Mucosa of descending colon (tissue), 3 donors: Measurements from ENCODE around the gene UPK3BL2. TPM values are rescaled to one million over a fixed set of nuclear protein-coding genes. Genes with fewer than 3 reads are reported as not detected.
"Not testable (repeated sequence)": the region's sequence is repeated elsewhere in the genome, so short reads cannot be mapped to it uniquely, and the experiment has no call there.

Source experiments
- ATAC-seq: fragments of 200-7000 bp; cut with Tn5 transposase; one replicate; pipeline ENCODE4 v1.9.1; 2020; ENCODE audit warnings: mild to moderate bottlenecking, moderate library complexity
- DNase-seq, 3 donors: peaks; one replicate each; pipeline ENCODE4 v3.0.0-alpha.2; 2020
- H3K36me3 ChIP-seq: fragments of 200-600 bp; one replicate; pipeline ENCODE4 v1.8.0; 2021; ENCODE audit warnings: low read depth, mild to moderate bottlenecking
- H3K4me1 ChIP-seq: fragments of 200-600 bp; one replicate; pipeline ENCODE4 v1.8.0; 2021; ENCODE audit warnings: low read depth, mild to moderate bottlenecking
- H3K4me3 ChIP-seq: fragments of 200-600 bp; one replicate; pipeline ENCODE4 v1.8.0; 2021; ENCODE audit warnings: mild to moderate bottlenecking
- H3K9me3 ChIP-seq: fragments of 200-600 bp; one replicate; pipeline ENCODE4 v1.8.0; 2021; ENCODE audit warnings: mild to moderate bottlenecking
- intact Hi-C, 2 donors: fragments of 100-400 bp; cut with DNase I in 1 of 2; cut with micrococcal nuclease in 1 of 2; formaldehyde crosslinking; loops; one replicate each; pipeline versions ENCODE4 v1.11.0 to v1.11.1; 2022; cut with DNase I, micrococcal nuclease
- total RNA-seq, 3 donors: library from RNA; stranded (reverse); fragmentation: NEBNext Ultra II Directional in 2 of 3; extraction: Animal tissue kit (Norgen Biotek cat#: 25700) in 2 of 3; gene quantifications; one replicate each; pipeline versions ENCODE4 v1.2.1 to v1.2.4, GENCODE V29; 2021 to 2023
- donor health status: DM: no; HTN: no; CAD: no; lungs with moderate emphysema.
- donor health status: DM: no; HTN: no; CAD: no.
- donor health status: DM: no; HTN: yes; CAD: no.

Gene UPK3BL2
- total RNA-seq, 3 donors from 2014 or later = 9.7 to 23.9 (median 18.7) TPM

DNA sequence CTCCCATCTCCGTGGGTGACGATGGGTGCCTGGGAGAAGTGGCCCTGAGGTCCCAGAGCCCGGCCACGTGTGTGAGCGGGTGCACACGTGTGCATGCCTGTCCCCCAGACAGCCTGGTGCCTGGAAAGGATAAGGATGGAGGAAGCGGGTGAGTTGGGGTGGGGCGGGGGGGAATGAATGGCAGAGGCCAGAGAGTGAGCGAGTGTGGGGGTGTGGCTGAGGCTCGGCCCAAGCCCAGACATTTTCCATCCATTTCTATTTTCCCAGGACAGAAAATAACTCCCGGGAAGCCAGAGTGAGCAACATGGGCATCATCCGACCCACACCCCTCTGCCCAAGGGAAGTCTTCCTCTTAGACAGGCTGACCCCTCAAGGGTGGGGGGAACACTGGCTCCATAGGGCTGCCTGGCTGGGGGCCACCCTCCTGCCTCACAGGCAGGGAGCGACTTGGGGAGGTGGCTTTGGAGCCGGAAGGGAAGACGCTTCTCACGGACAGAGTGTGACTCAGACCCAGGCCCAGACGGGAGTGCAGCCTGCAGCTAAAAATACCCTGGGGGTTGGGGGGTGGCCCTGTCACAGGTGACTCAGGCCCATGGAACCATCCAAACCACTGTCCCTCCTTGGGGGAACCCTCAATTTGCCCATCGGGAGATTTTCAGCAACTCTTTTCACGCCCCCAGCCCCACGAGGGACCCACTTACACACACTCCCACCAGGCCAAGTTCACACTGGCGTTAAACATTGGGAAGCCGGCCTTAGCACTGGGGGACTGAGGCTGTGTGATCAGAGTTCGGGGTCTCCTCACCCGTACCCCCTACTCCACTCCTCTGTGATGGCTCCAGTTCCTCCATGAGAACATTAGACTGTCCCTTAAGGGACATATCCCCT lies 38.0 kb downstream of the UPK3BL2 start:
- intact Hi-C loops, H3K9me3 ChIP-seq, DNase-seq, H3K36me3 ChIP-seq, H3K4me3 ChIP-seq, H3K4me1 ChIP-seq: not testable (repeated sequence)
- ATAC-seq = peak; percentile 22

DNA sequence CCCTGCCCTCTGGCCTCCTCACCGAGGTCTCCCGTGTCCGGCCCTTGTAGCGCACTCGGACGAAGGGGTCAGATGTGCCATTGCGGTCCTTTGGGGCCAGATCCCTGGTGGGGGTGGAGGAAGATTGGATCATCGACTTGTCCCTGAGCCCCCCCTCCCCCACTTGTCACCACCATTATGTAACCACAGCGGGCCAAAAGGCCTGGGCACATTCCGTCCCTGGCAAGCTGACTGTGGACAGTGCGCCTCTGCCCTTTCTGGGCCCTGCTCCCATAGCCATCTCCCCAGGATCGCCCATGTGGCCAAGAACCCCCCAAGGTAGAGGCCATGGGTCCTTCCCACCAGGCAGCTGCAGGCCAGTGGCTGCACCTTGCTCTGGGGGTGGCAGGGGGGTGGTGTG lies 40.4 kb downstream of the UPK3BL2 start:
- DNase-seq, H3K36me3 ChIP-seq, intact Hi-C loops, H3K4me1 ChIP-seq, H3K9me3 ChIP-seq, H3K4me3 ChIP-seq: not testable (repeated sequence)
- ATAC-seq = peak; percentile 10

DNA sequence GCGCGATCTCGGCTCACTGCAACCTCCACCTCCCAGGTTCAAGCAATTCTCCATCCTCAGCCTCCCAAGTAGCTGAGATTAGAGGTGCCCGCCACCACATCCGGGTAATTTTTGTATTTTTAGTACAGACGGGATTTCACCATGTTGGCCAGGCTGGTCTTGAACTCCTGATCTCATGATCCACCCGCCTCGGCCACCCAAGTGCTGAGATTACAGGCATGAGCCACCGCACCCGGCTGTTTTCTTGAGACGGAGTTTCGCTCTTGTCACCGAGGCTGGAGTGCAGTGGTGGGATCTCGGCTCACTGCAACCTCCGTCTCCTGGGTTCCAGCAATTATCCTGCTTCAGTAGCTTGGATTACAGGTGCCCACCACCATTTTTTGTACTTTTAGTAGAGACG lies 45.2 kb downstream of the UPK3BL2 start:
- H3K36me3 ChIP-seq, intact Hi-C loops, ATAC-seq, H3K9me3 ChIP-seq, H3K4me3 ChIP-seq, H3K4me1 ChIP-seq: not testable (repeated sequence)
- DNase-seq = peak in 1 of 3 donors; percentile 5

DNA sequence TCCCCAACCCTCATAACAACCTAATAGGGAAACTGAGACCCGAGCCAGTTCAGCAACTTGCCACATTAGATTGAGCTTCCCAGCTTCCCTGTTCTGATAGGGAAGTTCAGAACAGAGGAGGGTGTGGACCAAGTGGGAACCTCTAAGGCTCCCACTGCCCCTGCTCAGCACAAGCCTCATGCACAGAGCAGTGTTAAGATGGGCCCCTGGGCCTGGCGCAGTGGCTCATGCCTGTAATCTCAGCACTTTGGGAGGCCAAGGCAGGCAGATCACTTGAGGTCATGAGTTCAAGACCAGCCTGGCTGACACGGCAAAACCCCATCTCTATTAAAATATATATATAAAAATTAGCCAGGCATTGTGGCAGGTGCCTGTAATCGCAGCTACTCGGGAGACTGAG lies 46.2 kb downstream of the UPK3BL2 start:
- intact Hi-C loops, H3K9me3 ChIP-seq, H3K4me3 ChIP-seq, H3K4me1 ChIP-seq, H3K36me3 ChIP-seq, ATAC-seq: not testable (repeated sequence)
- DNase-seq = peak in 2 of 3 donors; percentile 10 to 34

- H3K4me3 ChIP-seq, H3K4me1 ChIP-seq, ATAC-seq, H3K9me3 ChIP-seq, H3K36me3 ChIP-seq, intact Hi-C loops: not testable (repeated sequence)
- peak in 2 of 3 donors; percentile 12 to 23 for DNase-seq
Measured at GRCh38 chr7:102496861-102497260, 46.6 kb downstream of the UPK3BL2 start.

GRCh38 chr7:102494473-102495149 lies 48.9 kb downstream of the UPK3BL2 start:
- ATAC-seq = peak; percentile 57
- intact Hi-C loops = not testable (repeated sequence)

DNA sequence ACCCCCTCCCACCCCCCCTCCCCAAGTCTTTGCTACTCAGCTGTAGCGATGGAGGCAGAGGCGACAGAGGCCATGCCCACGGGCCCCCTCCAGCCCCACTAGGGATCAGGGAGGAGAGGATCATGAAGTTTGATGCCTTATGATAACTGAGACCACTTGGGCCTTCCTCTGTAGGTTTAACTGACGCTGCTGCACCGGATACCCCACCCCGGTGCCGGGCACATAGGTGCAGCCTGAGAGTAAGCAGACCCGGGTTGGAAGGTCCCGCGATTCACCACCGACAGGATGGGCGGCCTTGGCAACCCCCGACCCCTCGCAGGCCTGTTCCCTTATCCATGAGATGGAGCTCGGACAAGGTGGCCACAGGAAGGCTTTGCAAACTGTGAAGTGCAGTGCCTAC lies 49.5 kb downstream of the UPK3BL2 start:
- DNase-seq = peak; percentile 29 to 51 (median 46)
- H3K9me3 ChIP-seq, H3K4me3 ChIP-seq, H3K36me3 ChIP-seq, ATAC-seq, H3K4me1 ChIP-seq, intact Hi-C loops: not testable (repeated sequence)

More at GRCh38 chr7:102494473-102495149, 48.9 kb downstream of the UPK3BL2 start:
- DNase-seq, H3K4me3 ChIP-seq, H3K36me3 ChIP-seq, H3K9me3 ChIP-seq, H3K4me1 ChIP-seq: not testable (repeated sequence)

GRCh38 chr7:102493220-102493935 lies 50.1 kb downstream of the UPK3BL2 start:
- DNase-seq, intact Hi-C loops, H3K36me3 ChIP-seq, H3K4me3 ChIP-seq, H3K9me3 ChIP-seq, H3K4me1 ChIP-seq: not testable (repeated sequence)
- peak; percentile 74 for ATAC-seq

DNA sequence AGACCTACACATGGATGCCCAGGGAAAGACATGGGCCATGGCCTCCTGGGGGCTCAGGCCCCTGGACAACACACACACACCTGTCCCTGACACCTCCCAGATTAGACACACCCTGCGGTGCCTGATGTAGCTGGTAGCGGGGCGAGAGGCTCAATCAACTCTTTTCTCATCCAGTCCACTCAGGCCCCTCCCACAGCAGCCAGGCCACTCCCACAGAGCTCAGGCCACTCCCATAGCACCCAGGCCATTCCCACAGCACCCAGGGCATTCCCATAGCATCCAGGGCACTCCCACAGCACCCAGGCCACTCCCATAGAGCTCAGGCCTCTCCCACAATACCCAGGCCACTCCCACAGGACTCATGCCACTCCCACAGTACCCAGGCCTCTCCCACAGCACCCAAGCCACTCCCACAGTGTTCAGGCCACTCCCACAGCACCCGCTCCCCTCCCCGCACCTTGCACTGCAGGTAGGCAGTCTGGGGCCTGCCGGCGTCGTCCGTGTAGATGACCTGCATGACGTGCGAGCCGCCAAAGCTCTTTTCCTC lies 52.9 kb downstream of the UPK3BL2 start:
- H3K4me1 ChIP-seq, H3K4me3 ChIP-seq, H3K9me3 ChIP-seq, intact Hi-C loops, H3K36me3 ChIP-seq: not testable (repeated sequence)
- ATAC-seq = peak; percentile 81
- peak; percentile 87 to 98 (median 93) for DNase-seq

Other genes starting within 250 kb of the UPK3BL2 start
- not detected for gene SPDYE6, start 187.3 kb downstream of the UPK3BL2 start, total RNA-seq
- 10 to 100 TPM; 15.1 to 24.1 (median 18.6) TPM for gene PRKRIP1, start 147.3 kb downstream of the UPK3BL2 start, total RNA-seq
- gene ORAI2, start 110.1 kb downstream of the UPK3BL2 start, total RNA-seq = 1 to 10 TPM; 2.8 to 9.8 (median 7.5) TPM
- 10 to 100 TPM in 1 of 3 donors, 1 to 10 TPM in 2; 8.4 to 11.1 (median 10.0) TPM for gene ALKBH4, start 78.8 kb downstream of the UPK3BL2 start, total RNA-seq
- gene LRWD1, start 78.7 kb downstream of the UPK3BL2 start, total RNA-seq = 10 to 100 TPM; 12.7 to 17.6 (median 13.3) TPM
- gene POLR2J, start 64.8 kb downstream of the UPK3BL2 start, total RNA-seq = 10 to 100 TPM; 44.0 to 59.3 (median 45.6) TPM
- 10 to 100 TPM in 2 of 3 donors, 1 to 10 TPM in 1; 8.0 to 30.8 (median 12.2) TPM for gene RASA4B, start 25.9 kb downstream of the UPK3BL2 start, total RNA-seq
- not detected for gene SPDYE2, start 7.5 kb upstream of the UPK3BL2 start, total RNA-seq
- 10 to 100 TPM; 23.7 to 43.7 (median 27.5) TPM for gene POLR2J3, start 28.9 kb upstream of the UPK3BL2 start, total RNA-seq
- gene RASA4, start 73.1 kb upstream of the UPK3BL2 start, total RNA-seq = 10 to 100 TPM; 18.3 to 68.4 (median 21.5) TPM
- gene UPK3BL1, start 99.1 kb upstream of the UPK3BL2 start, total RNA-seq = 10 to 100 TPM; 10.7 to 23.1 (median 12.3) TPM
- gene SPDYE2B, start 106.6 kb upstream of the UPK3BL2 start, total RNA-seq = not detected
- 10 to 100 TPM in 1 of 3 donors, 1 to 10 TPM in 2; 6.5 to 14.7 (median 8.8) TPM for gene POLR2J2, start 128.0 kb upstream of the UPK3BL2 start, total RNA-seq
- 10 to 100 TPM in 2 of 3 donors, 1 to 10 TPM in 1; 8.7 to 12.2 (median 10.4) TPM for gene FAM185A, start 205.3 kb upstream of the UPK3BL2 start, total RNA-seq